SU-DHL-6 (cell line): ENCODE data around the gene NFKBIL1.

Experiments
- EZH2phosphoT487 ChIP-seq: fragments of 200-600 bp; sonication (generic), shearing (Covaris generic); conservative IDR thresholded peaks from 2 replicates; pipeline ENCODE4 v1.6.1; 2018; ENCODE audit warnings: mild to moderate bottlenecking, antibody characterized with exemption, low read length, moderate library complexity, mixed read lengths
- TF ChIP-seq, protein P1 (sequence below): fragments of 200-600 bp; sonication (generic); IDR thresholded peaks from one replicate; pipeline ENCODE4 v1.5.1; 2017; ENCODE audit warnings: antibody characterized with exemption, mild to moderate bottlenecking, low read length, moderate library complexity; ENCODE audit not compliant: insufficient read depth, poor library complexity, severe bottlenecking

DNA sequence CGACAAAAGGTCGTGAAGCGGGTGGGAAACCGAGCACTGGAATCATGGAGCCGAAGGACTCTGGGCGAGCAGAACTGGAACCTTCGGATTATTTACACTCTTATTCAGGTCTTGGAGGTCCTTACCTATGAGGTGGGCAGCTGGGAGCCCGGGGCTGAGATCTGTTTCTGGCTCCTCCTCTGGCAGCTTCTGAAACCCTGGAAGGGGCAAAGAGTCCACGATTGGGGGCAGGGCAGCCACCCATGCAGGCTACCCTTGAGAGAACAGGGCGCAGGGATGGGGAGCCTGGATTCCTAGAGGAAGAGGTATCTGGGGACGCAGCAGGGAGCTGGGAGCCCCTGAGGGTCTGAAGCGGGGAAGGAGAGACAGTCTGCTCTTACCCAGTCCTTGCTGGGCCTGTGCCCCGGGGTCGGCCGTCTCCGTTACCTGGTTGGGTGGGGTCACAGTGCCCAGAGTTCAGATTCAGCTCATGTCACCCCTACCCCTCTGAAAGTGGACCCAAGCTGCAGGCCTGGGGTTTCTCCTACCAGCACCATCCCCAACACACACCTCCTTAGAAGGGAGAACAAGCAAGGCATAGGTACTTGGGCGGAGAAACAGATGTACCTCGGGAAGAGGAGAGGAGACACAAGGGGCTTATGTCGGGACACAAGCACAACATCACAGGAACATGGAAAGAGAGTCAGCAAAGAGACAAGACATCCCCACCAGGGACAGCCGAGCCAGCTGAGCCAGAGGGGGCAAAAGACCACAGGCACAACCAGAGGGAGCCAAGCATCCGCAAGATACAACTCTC is 34.2 kb downstream of the NFKBIL1 start:
- TF ChIP-seq, protein P1, sequence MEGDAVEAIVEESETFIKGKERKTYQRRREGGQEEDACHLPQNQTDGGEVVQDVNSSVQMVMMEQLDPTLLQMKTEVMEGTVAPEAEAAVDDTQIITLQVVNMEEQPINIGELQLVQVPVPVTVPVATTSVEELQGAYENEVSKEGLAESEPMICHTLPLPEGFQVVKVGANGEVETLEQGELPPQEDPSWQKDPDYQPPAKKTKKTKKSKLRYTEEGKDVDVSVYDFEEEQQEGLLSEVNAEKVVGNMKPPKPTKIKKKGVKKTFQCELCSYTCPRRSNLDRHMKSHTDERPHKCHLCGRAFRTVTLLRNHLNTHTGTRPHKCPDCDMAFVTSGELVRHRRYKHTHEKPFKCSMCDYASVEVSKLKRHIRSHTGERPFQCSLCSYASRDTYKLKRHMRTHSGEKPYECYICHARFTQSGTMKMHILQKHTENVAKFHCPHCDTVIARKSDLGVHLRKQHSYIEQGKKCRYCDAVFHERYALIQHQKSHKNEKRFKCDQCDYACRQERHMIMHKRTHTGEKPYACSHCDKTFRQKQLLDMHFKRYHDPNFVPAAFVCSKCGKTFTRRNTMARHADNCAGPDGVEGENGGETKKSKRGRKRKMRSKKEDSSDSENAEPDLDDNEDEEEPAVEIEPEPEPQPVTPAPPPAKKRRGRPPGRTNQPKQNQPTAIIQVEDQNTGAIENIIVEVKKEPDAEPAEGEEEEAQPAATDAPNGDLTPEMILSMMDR, result no peak
- TF ChIP-seq EZH2phosphoT487, result no peak
